ENCODE results near the gene RS1.

GRCh38 chrX:18652636-18653035 is 19.3 kb downstream of the RS1 start:
- no peak for TF ChIP-seq POLR2AphosphoS5 (IDR thresholded peaks at IDR 0.05; ENCODE audit: low read depth, low read length)
- no peak for TF ChIP-seq POLR2A (IDR thresholded peaks at IDR 0.05; ENCODE audit: low read depth, low read length)

Measured in GM12892 (cell line).